ENCODE results near the gene PHLDA3. TPM values are rescaled to one million over a fixed set of nuclear protein-coding genes. Genes with fewer than 3 reads are reported as not detected.
A peak's percentile ranks its signal among the peaks of the same experiment; 100 is the strongest.

Gene PHLDA3
- polyA plus RNA-seq (ENCODE audit: insufficient read length in 4 of 4): 10 to 100 TPM in 3 of 4 donors, 1 to 10 TPM in 1; 8.8 to 17.1 (median 11.7) TPM

DNA sequence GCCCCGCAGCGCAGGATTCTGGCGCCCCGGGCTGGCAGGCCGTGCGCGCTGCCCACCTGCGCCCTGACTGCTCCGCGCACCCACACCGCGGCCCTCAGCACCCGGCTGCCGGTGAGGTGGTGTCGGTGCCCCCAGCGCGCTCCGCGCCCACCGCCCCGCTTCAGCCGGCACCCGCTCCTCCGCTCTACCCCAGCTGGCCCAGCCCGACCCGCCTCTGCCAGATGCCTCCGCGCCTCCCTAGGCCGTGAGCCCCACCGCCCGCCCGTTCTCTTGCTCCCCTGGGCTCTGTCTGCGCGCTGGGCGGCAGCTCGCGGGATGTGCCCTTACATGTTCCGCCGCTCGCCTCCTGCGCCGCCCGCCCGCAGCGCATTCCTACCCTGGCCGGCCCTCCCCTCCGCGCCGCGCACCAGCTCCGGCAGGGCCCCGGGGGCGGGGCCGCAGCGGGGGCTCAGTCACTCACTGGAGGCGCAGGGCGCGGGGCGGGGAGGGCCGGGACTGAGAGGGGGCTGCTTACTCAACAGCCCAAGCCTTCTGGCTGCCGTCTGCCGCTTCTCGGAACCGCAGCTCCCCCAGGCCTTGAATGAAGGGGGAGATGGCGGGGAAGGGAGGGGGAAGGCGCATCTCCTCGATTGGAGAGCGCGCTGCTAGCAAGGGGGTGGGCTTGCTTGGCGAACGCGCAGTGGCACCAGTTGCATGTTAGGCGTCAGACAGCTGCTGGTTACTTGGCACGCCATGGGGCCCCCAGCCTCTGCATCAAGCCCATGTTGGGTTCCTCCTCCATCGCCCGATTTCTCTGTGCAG is at the start of gene PHLDA3:
PHLDA3 (minus strand) TSS at position 345 of the 801 bp plus-strand sequence. CDS start 402 bp downstream, outside the sequence.
- peak in 2 of 4 donors; percentile 59 to 64 for DNase-seq (ENCODE audit: low read depth in 4 of 4, low spot score in 3 of 4)

DNA sequence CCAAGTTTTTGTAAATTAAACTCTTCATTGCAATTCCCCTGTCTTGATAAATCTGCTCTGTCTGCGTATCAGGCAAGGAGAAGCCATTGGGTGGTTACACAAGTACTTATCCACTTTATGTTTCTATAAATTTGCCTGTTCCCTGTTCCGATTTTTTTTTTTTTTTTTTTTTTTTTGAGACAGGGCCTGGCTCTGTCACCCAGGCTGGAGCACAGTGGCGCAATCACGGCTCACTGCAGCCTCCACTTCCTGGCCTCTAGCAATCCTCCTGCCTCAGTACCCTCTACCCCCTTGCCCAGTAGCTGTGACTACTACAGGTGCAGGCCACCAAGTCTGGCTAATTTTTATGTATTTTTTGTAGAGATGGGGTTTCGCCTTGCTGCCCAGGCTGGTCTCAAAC is 49.1 kb upstream of the PHLDA3 start:
- no peak for DNase-seq (ENCODE audit: low read depth in 4 of 4, low spot score in 3 of 4)

DNA sequence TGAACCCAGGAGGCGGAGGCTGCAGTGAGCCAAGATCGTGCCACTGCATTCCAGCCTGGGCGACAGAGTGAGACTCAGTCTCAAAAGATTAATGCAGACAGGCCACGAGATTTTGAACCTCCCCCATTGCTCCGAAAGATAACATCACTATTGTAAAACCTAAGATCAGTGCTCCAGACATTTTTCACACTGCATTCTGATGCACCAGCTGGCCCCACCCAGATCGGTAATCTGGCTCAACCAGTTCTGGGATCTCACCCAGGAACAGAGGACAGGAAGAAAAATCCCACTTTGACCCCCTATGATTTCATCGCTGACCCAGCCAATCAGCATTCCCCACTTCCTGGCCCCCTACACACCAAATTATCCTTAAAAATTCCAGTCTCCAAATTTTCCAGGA is 48.6 kb upstream of the PHLDA3 start:
- DNase-seq (ENCODE audit: low read depth in 4 of 4, low spot score in 3 of 4): no peak

DNA sequence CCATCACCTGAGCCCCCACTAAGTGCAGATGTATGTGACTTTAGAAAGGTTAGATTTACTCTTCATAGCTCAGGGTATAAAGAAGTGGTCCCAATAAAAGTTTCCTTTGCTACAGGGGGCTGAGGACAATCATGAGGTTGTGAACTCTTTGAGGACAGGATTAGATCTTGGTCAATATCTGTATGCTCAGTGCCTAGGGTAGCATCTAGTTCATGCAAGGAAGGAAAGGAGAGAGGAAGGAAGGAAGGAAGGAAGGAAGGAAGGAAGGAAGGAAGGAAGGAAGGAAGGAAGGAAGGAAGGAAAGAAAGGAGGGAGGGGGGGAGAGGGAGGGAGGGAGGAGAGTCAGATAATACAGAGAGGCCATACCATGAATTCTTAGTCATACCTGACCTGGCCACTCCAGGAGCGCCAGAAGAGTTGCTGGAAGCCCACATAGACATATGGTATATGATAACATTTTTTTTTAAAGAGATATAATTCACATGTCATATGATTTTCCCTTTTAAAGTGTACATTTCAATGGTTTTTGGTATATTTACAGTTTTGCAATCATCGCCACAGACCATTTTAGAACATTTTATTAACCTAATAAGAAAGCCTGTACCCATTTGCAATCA is 47.6 kb upstream of the PHLDA3 start:
- DNase-seq (ENCODE audit: low read depth in 4 of 4, low spot score in 3 of 4): no peak

DNA sequence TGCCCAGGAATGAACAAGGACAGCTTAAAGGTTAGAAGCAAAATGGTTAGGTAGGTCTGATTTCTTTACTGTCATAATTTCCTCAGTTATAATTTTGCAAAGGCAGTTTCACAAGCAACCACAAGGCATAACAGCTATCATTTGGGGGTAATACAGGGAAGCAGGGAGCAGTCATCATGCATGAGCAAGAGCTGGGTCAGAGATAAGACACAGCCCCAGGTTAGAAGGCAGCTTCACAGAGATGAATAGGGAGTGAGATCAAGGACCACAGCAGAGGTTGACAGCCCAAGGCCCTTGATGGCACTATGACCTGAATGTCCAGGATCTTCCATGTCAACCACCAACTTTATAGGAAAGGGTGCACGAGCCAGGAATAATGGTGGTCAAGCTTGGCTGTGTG is 46.9 kb upstream of the PHLDA3 start:
- DNase-seq (ENCODE audit: low read depth in 4 of 4, low spot score in 3 of 4): no peak

DNA sequence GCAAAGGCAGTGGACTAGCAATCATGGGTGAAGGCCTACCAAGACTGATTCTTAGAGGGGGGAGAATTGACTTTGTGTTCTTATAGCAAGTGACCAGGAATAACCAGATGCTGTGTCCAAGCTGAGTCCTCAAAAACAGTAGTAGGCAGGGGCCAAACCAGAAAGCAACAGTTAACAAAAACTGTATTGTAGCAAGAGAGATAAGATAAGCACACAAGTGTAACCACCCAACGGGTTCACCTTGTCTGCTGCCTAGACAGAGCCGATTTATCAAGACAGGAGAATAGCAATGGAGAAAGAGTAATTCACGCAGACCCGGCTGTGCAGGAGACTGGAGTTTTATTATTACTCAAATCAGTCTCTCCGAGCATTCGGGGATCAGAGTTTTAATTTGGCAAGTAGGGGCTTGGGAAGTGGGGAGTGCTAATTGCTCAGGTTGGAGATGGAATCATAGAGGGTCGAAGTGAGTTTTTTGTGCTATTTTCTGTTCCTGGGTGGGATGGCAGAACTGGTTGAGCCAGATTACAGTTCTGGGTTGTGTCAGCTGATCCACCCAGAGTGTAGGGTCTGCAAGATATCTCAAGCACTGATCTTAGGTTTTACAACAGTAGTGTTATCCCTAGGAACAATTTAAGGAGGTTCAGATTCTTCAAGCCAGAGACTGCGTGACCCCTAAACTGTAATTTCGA is 46.2 kb upstream of the PHLDA3 start:
- DNase-seq (ENCODE audit: low read depth in 4 of 4, low spot score in 3 of 4): no peak

DNA sequence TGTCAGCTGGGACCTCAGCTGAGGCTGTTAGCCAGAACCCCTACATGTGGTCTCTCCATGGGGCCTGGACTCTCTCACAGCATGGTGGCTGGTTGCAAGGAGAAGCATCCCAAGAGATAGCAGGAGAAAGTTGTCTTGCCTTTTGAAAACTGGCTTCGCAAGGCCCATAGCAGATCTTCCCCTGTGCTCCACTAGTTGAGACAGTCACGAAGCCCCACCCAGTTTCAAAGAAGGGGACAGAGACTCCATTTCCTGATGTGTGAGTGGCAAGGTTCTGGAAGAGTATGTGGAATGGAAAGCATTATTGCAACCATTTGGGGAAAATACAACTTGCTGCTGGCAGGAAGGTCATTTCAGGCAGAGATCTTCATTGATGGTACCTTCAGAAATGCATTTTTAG is 45.5 kb upstream of the PHLDA3 start:
- DNase-seq (ENCODE audit: low read depth in 4 of 4, low spot score in 3 of 4): no peak

DNA sequence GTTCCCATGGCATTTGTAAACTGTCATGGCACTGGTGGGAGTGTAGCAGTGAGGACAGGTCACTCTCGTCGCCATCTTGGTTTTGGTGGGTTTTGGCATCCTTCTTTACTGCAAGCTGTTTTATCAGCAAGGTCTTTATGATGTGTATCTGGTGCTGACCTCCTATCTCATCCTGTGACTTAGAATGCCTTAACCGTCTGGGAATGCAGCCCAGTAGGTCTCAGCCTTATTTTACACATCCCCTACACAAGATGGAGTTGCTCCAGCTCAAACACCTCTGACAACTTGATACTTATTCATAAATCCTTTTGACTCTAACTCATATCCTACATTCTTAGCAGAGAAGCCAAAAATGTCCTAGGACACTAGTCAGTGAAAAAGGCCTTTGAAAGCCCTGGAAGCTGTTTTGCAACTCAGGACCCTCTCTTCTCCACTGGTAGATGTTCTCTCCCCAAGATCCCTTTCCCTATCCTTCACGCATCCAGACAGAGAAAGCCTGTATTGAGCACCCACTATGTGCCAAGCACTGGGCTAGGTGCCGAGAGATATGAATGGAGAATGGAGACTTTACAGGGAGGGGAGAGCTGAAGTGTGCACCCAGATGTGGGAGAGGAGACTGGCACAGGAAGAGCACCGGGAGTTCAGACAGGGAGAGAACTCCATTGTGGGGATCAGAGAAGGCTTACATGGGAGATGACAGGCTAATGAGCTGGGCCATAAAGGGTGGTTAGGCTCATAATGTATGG is 44.7 kb upstream of the PHLDA3 start:
- DNase-seq (ENCODE audit: low read depth in 4 of 4, low spot score in 3 of 4): no peak

DNA sequence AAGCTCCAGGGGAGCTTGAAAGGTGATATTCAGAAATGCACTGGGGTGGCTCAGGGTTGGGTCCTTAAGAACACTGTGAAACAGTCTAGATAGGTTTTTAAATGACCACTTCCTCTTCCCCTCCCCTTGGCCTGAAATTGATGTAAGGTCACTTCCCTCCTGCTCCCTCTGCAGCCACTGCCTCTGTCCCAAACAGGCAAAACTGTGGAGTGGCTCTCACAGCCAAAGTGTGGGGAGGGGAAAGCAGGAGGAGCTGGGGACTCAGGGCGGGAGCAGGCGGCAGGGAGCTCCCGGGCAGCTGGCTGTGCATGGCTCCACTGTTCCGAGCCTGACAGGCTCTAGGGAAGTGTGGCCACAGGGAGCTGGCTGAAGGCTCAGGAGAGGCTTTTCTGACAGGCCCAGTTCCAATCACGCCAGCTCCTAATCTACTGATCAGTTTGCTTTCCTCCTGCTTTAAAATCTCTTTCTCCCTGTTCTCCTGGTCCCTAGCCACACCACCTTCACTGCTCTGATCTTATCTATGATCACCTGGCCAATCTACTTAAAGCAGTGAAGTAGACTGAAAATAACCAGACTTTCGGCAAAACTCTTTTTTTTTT is 43.1 kb upstream of the PHLDA3 start:
- peak in 1 of 4 donors; percentile 23 for DNase-seq (ENCODE audit: low read depth in 4 of 4, low spot score in 3 of 4)

DNA sequence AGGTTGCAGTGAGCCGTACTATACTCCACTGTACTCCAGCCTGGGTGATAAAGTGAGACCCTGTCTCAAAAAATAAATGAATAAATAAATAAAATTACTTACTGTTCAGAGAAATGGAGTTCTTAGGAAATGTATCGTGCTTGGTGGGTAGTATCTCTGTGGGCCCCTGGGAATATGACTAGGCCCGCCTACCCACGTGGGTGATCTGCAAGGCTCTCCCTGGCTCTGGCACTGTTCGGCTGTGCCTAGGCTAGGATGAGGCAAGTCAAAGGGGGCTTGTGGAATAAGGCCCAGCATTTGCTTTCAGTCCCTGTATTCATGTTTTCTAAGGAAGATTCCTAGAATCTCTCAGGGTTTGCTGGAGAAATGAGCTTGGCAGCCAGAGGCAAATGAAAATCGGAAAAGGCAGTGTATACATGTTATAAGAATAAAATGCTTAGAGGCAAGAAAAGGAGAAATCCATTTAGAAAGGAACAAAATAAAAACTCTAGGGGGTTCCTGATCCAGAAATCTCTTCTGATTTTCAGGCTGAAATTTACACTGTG is 42.5 kb upstream of the PHLDA3 start:
- no peak for DNase-seq (ENCODE audit: low read depth in 4 of 4, low spot score in 3 of 4)

DNA sequence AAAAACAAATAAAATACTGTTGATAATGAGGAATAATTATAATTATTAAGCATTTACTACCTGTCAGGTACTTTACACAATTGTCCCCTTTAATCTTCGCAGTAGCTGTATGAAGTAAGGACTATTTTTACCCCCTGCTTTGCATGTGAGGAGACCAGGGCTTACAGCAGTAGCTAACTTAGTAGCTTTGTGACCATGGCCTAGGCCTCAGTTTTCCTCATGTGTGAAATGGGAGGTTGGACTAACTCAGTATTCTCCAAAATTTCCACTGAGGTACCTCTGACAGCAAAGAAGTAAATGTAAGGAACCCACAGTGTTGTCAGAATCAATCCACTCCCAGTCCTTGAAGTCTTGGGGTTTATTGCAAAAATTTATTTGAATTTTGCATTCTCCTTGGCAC is 41.7 kb upstream of the PHLDA3 start:
- DNase-seq (ENCODE audit: low read depth in 4 of 4, low spot score in 3 of 4): no peak

DNA sequence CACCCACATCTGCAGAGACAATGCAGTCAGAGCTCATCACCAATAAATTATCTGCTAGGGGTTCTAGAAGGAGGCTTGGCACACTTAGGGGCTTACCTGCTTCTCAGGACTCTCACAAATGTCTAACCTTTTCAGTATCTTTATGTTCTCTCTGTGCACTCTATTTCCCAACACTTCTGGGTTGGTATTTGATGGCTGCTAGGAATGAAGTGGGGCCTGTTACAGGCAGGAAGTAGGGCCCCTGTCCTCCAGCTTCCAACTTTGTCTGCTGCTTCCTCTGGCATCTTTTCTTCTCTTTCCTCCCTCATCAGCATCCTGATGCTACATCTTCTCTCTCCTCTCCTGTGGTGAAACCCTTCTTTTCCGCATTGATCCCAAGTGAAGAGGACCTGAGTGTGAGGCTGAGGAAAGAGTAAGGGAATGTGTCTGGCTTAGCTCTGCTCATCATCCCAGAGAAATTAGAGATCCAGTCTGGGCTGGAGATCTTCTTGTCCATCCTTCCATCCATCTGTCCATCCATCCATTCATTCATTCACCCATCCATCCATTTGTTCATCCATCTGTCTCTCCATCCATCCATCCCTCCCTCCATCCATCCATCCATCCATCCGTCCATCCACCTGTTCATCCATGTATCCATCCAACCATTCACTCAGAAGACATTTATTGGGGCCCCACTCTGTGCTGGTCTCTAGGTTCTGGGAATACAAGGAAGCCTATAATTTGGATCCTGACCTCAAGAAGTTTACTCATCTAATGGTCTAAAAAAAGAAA is 40.8 kb upstream of the PHLDA3 start:
- no peak for DNase-seq (ENCODE audit: low read depth in 4 of 4, low spot score in 3 of 4)

DNA sequence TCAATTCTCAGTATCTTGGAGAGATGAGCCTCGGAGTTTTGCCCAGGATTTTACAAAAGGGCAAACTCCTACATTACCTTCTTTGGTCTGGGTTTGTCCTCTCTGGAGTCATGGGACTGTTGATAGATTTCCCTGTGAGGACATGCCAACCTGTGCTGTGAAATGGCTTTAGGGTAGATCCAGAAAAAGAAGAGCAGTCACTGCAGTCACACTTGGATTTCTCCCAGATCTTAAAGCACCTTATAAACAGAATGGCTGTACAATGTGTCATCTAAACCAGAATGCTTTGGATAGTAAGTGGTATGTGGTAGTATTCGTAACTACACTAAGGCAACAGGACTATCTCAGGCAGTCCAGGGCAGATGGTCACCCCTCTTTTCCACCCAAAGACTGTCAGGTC is 39.8 kb upstream of the PHLDA3 start:
- DNase-seq (ENCODE audit: low read depth in 4 of 4, low spot score in 3 of 4): no peak

DNA sequence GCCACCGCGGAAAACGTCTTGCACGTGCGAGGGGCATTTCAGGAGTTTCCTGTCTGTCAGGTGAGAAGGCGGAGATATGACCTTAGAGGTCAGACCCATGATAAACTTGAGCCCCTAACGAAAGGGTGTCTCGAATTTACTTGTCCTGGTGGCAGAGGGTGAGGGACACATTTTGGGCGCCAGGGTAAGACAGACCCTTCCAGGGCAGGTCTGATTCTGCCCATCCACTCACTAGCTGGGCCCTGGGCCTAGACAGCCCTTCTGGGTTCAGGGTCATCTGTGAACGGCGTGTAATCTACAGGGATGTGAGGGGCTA is 38.3 kb upstream of the PHLDA3 start:
- DNase-seq (ENCODE audit: low read depth in 4 of 4, low spot score in 3 of 4): no peak

DNA sequence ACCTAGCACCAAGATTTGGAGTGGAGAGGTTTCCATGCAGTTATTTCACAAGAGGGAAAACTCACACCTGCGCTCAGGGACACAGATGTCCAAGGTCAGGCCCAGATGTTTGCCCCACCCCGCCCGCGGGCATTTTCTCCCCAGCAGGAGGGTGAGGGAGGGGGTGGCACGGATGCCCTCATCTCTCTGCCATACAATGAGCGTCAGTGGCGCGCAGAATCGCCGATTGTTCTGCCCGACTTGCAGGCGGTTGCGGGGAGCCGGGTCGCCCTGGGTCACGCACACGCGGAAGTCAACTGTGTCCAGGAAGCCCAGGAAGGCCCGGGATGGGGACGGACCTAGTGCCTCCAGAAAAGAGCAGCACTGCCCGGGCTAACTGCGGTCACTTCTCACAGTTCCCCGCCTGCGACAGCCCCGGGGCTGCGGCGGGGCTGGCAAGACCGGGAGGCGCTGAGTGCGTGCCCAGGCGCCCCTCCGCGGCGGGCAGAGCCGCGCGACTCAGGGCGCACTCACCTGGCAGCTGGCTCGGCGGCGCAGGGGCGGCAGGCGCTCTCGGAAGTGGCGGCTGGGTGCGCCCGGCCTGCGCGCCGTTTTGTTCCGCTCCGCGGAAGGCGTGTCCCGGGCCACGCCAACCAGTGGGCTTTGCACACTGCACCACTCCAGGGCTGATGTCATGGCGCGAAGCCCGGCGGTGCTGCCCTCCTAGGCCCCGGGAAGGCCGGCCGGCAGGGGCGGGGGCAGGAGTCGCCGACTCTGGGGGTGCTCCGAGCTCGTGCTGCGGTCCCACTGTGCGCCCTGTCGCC is 37.8 kb upstream of the PHLDA3 start, which contains the start of gene CSRP1:
CSRP1 (minus strand) TSS at position 567 of the 803 bp plus-strand sequence. CDS start 10,820 bp downstream, outside the sequence.
- peak in 2 of 4 donors; percentile 69 to 71 for DNase-seq (ENCODE audit: low read depth in 4 of 4, low spot score in 3 of 4)

DNA sequence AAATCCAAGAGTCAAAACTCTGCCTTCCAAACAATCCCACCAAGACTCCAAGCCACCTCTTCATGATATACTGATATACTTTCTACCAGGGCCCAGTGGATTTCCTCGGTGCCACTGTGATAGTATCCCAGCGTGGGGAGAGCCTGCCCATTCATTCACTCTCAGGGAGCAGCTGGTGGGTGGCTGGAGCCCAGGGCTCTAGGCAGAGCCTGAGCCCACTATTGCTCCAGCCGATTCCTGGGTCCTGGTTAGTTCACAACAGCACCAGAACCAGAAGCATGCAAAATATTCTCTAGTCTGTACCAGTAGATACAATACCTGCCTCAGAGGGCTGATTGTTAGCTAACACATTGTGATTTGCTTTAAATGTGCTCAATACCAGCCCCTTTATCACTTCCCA is 37.1 kb upstream of the PHLDA3 start:
- no peak for DNase-seq (ENCODE audit: low read depth in 4 of 4, low spot score in 3 of 4)

DNA sequence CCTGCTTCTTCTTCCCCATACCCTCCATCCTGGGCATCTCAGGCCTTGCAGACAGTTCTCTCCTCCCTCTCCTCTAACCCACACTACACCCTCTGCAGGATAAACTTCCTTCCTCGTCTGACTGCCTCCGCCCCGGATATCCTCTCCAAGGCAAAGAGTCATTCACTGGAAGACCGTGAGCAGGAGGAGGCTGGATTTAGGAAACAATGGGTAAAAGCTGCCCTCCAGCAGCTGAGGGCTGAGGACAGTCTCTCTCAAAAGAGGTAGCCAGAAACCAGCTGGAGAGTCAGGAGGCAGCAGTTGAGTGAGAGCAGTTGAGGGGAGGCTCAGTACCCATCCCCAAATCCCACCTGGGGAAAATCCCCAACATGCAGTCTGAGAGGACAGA is 36.5 kb upstream of the PHLDA3 start:
- DNase-seq (ENCODE audit: low read depth in 4 of 4, low spot score in 3 of 4): no peak

DNA sequence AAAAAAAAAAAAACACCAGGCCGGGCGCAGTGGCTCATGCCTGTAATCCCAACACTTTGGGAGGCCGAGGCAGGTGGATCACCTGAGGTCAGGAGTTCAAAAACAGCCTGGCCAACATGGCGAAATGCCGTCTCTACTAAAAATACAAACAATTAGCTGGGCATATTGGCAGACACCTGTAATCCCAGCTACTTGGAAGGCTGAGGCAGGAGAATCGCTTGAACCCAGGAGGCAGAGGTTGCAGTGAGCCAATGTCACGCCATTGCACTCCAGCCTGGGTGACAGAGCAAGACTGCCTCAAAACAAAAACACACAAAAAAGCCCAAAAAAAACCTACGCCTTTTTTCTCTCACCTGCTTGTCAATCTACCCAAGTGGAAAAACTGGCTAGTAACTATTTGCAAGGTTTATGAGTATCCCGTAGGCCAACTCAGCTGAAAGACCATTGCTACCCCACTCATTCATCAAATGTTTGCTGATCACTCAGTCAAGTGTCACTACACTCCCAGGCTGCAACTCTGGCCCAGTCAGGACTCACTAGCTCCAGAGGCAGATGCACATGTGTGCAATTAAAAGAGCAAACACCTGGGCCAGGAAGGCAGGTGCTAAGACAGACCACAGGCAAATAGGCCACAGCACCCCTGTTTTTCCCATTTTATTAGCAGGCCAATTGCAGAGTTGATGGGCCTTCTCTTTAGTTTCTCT is 36.0 kb upstream of the PHLDA3 start:
- DNase-seq (ENCODE audit: low read depth in 4 of 4, low spot score in 3 of 4): no peak

All from right renal pelvis (tissue), 4 donors.